ENCODE results near the gene SLC38A2.

The SLC38A2 gene

DNA sequence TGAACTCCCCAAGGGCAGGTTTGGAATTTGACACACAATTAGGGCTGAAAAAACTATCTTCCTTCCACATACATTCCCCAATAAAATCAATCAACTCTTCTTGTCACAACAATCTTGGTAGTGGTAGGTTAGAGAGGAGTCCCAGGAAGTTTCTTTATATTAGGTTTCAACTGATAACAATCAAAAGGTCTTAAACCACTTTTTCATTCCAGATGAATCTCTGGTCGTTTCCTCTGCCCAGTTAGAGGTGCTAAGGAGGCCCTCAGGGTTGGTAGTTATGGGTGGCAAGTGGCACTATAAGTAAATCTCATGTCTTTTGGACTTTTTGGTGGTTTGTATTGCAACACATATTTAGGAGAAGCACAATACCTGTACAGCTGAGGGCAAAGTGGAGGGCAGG lies 1.7 kb upstream of the SLC38A2 start:
- DNase-seq (ENCODE audit: low spot score): no peak

DNA sequence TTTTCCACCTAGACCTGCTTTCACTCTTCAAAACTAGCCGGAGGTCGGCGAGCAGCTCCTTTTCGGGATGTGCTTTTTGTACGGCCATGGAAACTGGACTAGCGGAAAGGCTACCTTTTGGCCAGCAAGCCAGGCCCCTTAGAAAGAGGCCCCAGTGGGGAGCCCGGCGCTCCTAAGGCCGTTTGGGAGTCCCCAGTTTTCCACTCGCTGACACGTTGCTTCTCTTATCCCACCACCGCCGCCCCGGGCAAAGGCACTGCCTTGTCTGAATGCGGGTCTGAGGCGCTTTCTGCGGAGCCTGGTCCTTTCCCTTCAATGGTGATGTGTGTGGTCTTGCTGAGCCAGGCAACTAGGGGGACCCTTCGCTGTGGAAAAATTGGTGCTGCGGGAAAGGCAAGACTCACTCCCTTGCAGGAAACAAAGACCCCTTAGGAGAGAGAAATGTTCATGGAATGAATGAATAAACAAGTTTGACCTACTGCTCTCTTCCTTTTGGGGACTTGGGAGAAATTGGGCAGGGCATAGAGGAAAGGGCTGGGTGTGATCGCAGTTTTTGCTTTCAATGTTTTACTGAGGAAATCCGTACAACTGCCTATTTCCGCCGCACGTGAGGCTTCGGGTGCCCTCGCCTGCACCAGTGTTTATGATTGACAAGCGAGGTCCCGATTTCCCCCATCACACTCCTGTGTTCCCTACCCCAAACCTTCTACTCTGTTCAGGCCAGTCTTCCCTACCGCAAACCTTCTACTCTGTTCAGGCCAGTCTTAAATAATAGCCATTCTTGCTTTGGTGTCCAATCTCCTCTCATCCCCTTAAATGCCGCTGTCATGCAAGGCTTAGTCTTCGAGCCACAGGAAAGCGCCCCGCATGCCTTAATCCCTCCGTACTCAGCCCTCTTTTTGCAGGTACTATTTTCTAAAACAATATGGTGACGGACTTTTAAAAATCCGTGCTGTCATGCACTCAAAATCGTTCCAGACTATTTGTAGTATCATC lies 1.0 kb upstream of the SLC38A2 start:
- DNase-seq (ENCODE audit: low spot score): peak; percentile 43

DNA sequence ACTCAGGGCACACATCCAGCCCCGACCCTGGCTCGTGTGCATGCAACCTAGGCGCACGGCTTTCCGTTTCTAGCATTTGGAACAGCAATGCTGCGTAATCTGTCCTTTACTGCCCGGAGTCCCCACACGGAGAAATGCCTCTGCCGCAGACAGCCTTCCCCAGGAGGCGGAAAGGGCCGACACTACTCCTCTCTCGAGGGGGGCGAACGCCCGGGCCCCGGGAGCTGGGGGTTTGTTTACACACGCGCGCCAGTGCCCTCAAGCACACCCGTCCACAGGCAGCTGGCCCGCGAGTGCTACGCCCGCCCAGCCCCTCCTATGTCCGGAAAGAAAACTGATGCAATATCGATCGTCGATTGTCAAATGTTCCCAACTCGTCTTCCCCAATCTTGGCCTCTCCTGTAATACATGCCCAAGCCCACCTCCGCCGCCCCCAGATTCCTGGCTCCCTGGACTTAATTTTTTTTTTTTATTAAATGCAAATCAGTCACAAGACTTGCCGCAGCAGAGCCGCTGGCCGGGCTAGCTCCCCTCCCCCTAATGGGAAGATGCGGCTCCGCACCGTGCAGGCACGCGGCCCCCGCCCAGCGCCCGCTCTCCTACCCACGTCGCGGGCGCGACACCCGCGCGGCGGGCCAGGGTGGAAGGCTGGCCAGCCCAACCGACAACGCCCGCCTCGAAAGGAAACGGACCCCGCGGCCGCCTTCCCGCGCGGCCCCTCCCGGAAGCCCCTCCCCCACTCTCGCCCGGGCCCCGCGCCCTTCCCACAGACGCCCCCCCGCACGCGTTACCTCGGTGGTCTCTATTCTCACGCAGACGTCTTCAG lies 642 bp downstream of the SLC38A2 start:
- DNase-seq (ENCODE audit: low spot score): no peak

DNA sequence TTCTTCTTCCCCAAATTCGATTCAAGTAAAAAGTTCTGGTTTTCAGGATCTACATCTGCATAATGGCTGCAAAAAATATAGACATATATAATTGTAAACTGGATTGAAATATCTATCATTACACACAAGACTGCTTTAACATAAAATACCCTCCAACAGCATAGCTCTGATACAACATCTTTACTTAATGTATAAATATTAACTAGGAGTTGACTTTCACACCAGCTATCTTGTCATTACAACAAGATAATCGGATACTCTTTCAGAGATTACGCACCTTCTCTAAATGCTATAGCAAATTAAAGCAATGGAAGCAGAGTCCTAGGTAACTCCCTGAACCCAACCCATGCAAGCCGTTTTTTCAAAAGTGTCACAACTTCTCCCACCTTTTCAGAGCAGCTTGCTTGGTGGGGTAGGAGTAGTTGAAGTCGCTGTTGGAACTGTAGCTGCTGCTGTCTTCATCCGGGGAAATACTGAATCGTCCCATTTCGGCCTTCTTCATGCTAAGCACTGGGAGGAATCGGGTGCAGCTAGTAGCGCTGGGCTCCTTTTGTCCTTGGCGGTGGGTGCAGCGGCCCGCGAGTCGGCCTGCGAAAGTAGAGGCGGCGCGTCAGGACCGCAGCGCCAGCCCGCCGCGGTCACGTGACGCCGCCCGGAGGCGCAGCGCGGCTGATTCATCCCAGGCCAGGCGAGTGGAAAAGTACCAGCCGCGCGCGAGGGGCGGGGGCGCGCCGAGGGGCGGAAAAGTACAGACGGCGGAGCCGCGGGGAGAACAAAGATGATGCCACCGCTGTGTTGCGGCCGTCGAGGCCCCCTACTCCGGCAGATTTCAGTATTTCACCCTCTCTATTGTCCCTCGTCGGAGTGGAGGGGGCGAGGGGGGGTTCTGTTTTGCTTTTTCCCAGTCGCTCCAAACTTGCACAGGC lies 1.5 kb downstream of the SLC38A2 start:
- DNase-seq (ENCODE audit: low spot score): peak; percentile 93

DNA sequence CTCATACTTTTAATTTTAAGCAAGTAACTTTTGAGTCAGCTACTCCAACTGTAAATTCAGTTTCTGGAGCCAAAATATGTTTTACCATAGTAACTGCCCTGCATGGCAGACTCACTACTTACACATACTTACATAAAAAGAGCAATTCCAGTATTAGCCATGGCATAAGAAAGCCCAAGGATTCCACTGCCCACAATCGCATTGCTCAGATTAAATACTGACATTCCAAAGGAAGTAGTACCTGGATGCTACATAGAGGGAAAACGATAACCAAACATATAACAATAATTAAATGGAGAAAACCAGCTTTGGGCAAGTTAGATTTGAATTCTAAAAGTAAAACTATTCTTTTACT lies 2.2 kb downstream of the SLC38A2 start:
- peak; percentile 8 for DNase-seq (ENCODE audit: low spot score)

DNA sequence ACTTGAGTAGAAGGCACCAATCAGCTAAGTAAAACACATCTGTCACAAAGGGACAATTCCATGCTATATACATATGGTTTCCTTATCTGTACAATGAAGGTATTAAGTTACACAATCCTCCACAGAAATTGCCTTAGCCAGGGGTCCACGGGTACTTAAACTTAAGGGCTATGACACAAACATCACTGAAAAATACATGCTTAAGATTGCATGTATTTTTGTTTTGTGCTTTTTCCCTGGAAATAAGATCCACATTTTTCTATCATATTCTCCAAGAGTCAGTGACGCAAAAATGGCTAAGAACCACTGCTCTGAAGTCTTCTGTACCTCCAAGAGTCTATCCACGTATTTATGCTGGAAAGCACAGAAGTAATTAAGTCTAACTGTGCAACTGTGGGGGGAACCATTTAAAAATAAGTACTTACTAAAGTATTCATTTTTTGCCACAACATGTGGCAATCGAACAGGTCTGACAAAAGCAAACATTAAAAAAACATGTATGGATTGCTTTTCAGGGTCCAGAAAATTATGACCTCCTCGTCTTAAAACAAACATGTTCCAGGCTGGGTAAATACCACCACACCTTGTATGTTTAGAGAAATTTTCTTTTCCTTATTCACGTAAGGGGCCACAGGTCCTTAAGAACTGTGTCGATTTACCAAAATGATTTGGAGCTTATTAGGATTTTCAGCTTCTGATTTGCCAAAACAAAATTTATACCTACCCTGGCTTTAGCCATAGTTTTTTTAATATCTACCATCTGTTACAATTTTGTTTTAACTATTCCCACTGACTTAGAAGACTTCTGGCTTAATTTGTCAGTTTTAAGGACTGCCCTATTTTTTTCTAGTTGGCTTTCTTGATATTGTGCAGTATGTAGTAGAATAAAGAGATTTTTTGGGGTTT lies 2.8 kb downstream of the SLC38A2 start:
- peak; percentile 10 for DNase-seq (ENCODE audit: low spot score)

DNA sequence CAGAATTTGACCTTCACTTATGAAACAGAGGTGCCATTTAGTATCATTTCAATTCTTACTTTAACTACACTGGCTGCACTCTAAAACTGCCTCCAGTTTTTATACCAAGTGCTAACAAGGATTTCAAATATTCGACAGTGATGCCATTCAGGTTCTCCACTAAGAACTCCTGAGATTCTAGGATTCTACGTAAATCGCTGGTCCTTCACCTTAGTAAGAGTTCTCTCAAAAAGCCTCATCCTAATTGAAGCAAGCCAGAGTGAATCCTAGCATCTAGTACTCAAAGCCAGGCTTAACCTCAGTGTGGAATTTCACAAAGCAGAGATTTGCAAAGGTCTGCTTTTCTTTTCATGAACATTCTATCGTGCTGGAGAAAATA lies 3.5 kb downstream of the SLC38A2 start:
- peak; percentile 12 for DNase-seq (ENCODE audit: low spot score)

DNA sequence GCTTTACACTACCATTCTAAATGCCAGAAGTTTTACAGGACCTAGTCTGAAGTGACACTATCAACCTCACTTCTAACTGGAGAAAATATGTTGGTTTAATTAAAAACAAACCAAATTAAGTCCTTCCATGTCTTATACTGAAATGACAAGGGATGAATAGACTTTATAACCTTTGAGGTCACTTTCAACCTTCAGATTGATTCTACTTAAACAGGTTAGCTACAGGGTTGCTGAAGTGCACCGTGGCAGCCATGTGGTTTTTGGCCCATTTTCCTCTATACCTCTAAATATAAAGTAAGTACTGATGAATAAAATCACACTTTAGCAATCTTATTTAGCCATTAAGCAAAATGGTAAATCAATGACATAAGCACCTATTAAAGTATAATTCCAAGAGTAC lies 3.9 kb downstream of the SLC38A2 start:
- DNase-seq (ENCODE audit: low spot score): peak; percentile 11

DNA sequence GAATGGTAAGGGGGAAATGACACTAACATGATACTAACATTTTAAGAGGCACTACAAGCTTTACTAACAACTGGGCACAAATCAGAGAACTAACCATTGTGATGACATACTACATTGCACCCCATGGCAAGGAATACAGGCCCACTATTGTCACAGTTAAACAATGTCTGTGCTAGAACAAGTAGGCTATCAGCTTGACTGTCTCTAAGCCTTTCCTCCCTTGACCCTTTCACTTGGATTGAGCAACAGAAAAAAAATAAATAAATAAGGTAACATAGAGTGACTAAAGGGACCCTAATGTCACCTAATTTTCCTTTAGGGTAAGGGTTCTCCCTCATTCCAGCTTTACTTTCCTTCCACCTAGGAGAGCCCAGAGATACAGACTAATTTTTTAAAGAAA lies 4.4 kb downstream of the SLC38A2 start:
- DNase-seq (ENCODE audit: low spot score): peak; percentile 4

DNA sequence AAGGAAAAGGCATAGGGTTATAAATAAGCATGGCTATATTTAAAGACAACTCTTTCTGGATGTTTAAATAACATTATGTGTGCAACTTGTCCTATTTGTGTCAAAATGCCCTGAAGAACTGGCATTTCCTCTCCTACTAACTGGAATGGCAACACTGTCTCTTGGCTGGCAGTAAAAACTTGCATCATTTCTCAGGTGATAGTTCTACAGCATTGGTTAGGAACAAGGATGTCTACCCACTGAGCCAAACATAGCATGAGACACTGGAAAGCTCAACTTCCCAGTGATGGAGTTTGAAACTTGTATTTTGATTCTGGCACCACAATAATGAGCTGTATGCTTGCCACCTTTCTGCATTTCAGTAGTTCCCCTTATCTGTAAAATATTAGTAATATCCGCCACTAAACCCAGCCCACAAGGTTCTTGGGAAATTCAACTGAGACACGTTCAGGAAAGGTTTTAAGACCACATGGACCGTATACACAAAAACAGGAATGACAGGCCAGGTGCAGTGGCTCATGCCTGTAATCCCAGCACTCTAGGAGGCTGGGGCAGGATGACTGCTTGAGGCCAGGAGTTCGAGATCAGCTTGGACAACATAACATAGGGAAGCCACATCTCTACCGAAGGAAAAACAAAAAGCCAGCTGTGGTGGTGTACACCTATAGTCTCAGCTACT lies 5.1 kb downstream of the SLC38A2 start:
- peak; percentile 6 for DNase-seq (ENCODE audit: low spot score)

DNA sequence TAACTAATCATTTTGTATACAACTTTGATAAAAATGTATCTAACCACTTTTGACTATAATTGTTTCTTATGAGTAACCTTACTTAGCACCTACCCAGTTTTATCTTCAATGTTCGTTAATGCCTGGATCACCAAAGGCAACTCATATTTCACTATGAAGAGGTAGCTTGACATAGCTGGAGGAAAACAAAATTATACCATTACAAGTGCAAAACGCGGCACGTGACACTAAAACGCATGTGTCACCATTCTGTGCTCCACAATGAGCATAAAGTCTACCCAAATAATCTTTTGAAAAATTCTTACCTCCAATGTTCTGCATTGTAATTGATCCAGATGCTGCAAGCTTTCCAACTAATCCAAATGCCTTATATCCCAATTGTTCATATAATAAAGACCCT lies 5.8 kb downstream of the SLC38A2 start:
- peak; percentile 7 for DNase-seq (ENCODE audit: low spot score)

DNA sequence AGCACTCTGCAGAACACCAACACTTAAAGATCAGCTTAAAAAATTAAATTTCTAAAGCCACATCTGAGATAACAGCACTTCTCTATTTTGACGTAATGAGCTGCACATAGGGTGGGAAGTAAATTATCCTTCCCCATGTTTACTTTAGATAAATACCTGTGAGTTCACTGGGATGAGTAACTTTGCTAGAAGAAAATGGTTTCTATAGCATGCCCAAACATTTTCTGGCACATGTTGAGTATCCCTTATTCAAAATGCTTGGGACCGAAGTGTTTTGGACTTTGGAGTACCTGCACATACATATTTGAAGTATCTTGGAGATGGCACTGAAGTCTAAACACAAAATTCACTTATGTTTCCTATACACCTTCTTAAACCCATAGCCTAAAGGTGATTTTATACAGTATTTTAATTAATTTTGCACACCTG lies 6.6 kb downstream of the SLC38A2 start:
- DNase-seq (ENCODE audit: low spot score): peak; percentile 10

DNA sequence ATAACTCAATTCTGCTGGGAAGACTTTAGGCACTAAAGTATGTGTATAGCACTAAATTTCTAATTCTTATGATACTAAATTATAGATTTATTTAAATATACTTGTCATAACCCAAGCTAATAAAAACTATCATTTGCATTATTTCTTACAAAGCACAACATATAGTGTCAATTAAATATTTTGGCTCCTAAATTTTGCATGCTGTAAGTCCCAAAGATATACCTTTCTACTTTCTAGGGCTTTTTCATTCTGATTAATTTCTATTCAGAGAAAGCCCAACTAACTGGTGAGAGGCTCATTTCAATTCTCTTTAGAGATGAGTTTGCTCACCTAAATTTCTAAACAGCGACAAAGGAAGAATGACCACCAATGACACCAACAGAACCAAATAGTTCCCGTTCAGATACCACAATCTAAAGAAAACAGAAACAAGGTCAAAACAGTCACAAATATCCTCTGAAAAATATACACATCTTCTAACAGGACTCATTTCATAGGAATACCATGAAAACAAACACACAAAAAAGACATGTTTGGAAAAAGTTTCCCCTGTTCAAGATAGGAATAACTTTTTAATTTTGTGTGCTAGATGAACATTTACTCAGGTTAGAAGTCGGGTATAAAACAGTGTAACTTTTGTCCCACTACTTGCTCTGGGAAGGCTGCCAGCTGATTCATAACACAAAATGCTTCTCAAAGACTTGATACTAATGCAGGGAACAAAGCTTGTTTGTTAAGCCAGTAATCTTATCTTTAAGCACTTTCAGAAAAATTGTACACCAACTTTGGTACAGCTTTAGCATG lies 7.6 kb downstream of the SLC38A2 start:
- peak; percentile 11 for DNase-seq (ENCODE audit: low spot score)

DNA sequence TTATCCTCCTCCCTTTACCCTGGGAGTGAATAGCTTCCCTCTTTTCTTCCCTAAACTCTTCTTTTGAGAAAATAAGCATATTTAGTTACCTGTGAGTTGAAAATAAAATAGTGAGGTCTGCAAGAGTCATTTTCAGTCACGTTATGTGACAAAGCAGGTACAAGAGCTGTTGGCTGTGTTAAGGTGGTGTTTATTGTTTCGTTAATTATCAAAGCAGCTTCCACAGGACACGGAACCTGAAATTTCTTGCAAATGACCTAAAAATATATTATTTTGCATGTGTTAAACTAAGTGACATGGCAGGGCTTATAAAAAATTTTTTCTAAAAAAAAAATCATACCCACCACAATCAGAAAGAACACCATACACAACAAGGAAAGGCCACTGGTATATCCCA lies 8.3 kb downstream of the SLC38A2 start:
- no peak for DNase-seq (ENCODE audit: low spot score)

DNA sequence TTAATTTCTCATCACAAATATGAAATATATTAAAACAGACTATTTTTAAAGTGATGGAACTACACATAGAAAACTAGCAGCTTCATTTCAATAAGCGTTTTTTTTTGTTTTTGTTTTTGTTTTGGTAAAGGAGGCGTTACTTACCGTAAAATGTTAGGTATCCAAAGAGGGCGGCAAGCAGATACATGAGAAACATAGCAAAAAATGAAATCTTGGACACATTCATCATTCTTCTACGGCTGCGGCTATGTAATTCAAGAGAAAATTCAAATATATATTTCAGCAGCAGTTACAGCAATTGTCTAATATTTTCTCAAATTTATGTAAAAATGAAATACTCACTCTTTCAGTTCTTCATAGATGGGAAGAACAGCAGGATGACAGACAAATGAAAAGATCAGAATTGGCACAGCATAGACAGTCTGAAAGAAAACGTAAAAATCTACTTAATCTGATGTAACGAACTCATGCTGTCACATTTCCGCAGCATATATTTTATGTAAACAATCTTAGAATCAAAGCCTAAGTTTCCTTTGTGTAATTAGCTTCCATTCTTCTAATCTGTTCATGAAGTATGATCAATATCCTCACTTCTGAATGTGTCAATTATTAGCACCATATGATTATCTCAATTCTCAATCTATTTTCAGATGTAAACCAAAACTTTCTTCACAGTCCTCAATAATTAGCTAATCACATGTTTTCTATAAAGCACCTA lies 8.8 kb downstream of the SLC38A2 start:
- no peak for DNase-seq (ENCODE audit: low spot score)

DNA sequence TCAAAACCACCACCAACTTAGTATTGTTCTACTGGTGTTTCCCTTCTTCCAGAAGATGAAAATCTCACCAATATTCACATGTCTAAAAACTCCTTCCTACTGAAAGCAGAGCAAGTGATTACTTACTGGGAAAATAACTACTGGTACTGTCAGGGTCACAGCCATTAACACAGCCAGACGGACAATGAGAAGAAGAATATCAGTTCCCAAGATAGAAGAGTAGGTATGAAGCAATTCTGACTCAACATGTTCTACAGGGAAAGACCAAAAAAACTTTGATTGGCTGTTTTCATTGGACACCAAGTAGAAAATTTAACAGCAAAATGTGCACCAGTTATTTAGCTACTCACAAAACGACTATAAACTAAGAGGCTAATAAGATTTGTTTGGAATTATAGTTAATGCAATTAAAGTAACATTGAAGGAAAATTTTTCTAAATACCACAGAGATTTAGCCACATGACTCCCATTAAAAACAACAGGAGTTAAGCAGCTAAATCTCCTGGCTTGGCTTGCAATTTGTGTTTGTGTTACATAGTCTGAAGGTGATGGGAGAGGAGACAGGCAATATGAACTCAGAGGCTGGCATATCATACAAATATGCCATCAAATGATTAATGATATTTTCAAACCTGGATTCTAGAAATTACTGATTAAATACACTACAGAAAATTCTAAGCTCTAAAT lies 9.5 kb downstream of the SLC38A2 start:
- peak; percentile 14 for DNase-seq (ENCODE audit: low spot score)

DNA sequence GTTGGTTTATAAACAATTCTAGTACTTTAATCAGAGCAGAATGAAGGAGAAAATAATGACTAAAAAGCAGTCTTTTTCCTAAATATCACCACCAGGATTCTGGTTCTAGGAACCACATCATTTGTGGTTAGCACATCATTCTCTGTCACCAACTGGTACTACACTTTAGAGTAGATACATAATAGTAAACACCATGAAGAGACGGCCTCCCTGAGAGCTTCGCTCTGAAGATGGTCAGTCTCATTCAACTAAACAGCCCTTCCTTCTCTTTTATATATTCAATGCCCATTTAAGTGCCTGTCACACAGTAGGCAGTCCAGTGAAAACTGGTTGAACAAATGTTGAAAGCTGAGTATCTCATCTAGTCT lies 10.9 kb downstream of the SLC38A2 start:
- peak; percentile 9 for DNase-seq (ENCODE audit: low spot score)
